HG02678 (cell line): ENCODE measurements around the gene SLC25A26.

ENCODE experiments used
- ATAC-seq: cut with Tn5 transposase; IDR thresholded peaks from one replicate; pipeline ENCODE4 v1.9.1; 2021; ENCODE audit warnings: mild to moderate bottlenecking, moderate library complexity; ENCODE audit not compliant: unreplicated experiment

The SLC25A26 gene

GRCh38 chr3:66314455-66314854 lies 93.7 kb downstream of the SLC25A26 start:
- ATAC-seq, result no peak

- ATAC-seq, result no peak
Observed at GRCh38 chr3:66317750-66318376, 97.1 kb downstream of the SLC25A26 start.

GRCh38 chr3:66320390-66320789 lies 99.6 kb downstream of the SLC25A26 start:
- no peak for ATAC-seq

GRCh38 chr3:66322436-66322835 lies 101.6 kb downstream of the SLC25A26 start:
- ATAC-seq, result no peak

GRCh38 chr3:66326340-66326739 lies 105.5 kb downstream of the SLC25A26 start:
- no peak for ATAC-seq

GRCh38 chr3:66335671-66336070 lies 114.9 kb downstream of the SLC25A26 start:
- ATAC-seq, result no peak

GRCh38 chr3:66336333-66336766 lies 115.5 kb downstream of the SLC25A26 start:
- no peak for ATAC-seq

GRCh38 chr3:66338927-66339326 lies 118.1 kb downstream of the SLC25A26 start:
- ATAC-seq, result no peak

- no peak for ATAC-seq
Observed at GRCh38 chr3:66342717-66343356, 122.0 kb downstream of the SLC25A26 start.

- ATAC-seq, result no peak
Observed at GRCh38 chr3:66344391-66344811, 123.6 kb downstream of the SLC25A26 start.

- ATAC-seq, result no peak
Observed at GRCh38 chr3:66344848-66345578, 124.2 kb downstream of the SLC25A26 start.

- no peak for ATAC-seq
Observed at GRCh38 chr3:66348704-66349103, 127.9 kb downstream of the SLC25A26 start.

- no peak for ATAC-seq
Observed at GRCh38 chr3:66350601-66351000, 129.8 kb downstream of the SLC25A26 start.

- no peak for ATAC-seq
Observed at GRCh38 chr3:66353039-66353438, 132.2 kb downstream of the SLC25A26 start.

- no peak for ATAC-seq
Observed at GRCh38 chr3:66353530-66353929, 132.7 kb downstream of the SLC25A26 start.

GRCh38 chr3:66354001-66354400 lies 133.2 kb downstream of the SLC25A26 start:
- ATAC-seq, result no peak

- ATAC-seq, result peak; percentile 97
Observed at GRCh38 chr3:66355394-66355793, 134.6 kb downstream of the SLC25A26 start.

GRCh38 chr3:66355997-66356396 lies 135.2 kb downstream of the SLC25A26 start:
- ATAC-seq, result no peak

- no peak for ATAC-seq
Observed at GRCh38 chr3:66361356-66361755, 140.6 kb downstream of the SLC25A26 start.

GRCh38 chr3:66362541-66362941 lies 141.7 kb downstream of the SLC25A26 start:
- no peak for ATAC-seq

GRCh38 chr3:66363148-66363547 lies 142.3 kb downstream of the SLC25A26 start:
- ATAC-seq, result no peak

- no peak for ATAC-seq
Observed at GRCh38 chr3:66365080-66365479, 144.3 kb downstream of the SLC25A26 start.
